GM19025 (cell line): ENCODE measurements around the gene DNAAF8.
"Not testable (repeated sequence)": the region's sequence is repeated elsewhere in the genome, so short reads cannot be mapped to it uniquely, and the experiment has no call there.

Experiments used
- ATAC-seq: cut with Tn5 transposase; IDR thresholded peaks from one replicate; pipeline ENCODE4 v1.9.1; 2021; ENCODE audit warnings: mild to moderate bottlenecking, low read depth, moderate library complexity; ENCODE audit not compliant: unreplicated experiment

The DNAAF8 gene

GRCh38 chr16:4714996-4715395 is 19.3 kb upstream of the DNAAF8 start:
- no peak for ATAC-seq

- ATAC-seq, result no peak
These were observed 15.9 kb upstream of the DNAAF8 start for GRCh38 chr16:4718466-4718865.

GRCh38 chr16:4723071-4723767 is 11.1 kb upstream of the DNAAF8 start:
- no peak for ATAC-seq

- ATAC-seq, result no peak
These were observed 9.6 kb upstream of the DNAAF8 start for GRCh38 chr16:4724661-4725270.

GRCh38 chr16:4726616-4727015 is 7.7 kb upstream of the DNAAF8 start:
- ATAC-seq, result no peak

GRCh38 chr16:4728676-4729075 is 5.7 kb upstream of the DNAAF8 start:
- no peak for ATAC-seq

GRCh38 chr16:4729876-4730275 is 4.5 kb upstream of the DNAAF8 start:
- no peak for ATAC-seq

GRCh38 chr16:4733211-4733742 is 1.1 kb upstream of the DNAAF8 start:
- ATAC-seq, result no peak

- no peak for ATAC-seq
These were observed 632 bp upstream of the DNAAF8 start for GRCh38 chr16:4733747-4734062.

- peak; percentile 38 for ATAC-seq
These were observed 596 bp downstream of the DNAAF8 start for GRCh38 chr16:4734730-4735535.

- ATAC-seq, result no peak
These were observed 2.2 kb downstream of the DNAAF8 start for GRCh38 chr16:4736546-4736945.

- no peak for ATAC-seq
These were observed 3.2 kb downstream of the DNAAF8 start for GRCh38 chr16:4737545-4737944.

- not testable (repeated sequence) for ATAC-seq
These were observed 4.0 kb downstream of the DNAAF8 start for GRCh38 chr16:4738370-4738769.

GRCh38 chr16:4743226-4743878 is 9.0 kb downstream of the DNAAF8 start:
- no peak for ATAC-seq

GRCh38 chr16:4744555-4745273 is 10.4 kb downstream of the DNAAF8 start:
- no peak for ATAC-seq

- ATAC-seq, result no peak
These were observed 10.9 kb downstream of the DNAAF8 start for GRCh38 chr16:4745274-4745569.

- no peak for ATAC-seq
These were observed 11.9 kb downstream of the DNAAF8 start for GRCh38 chr16:4746215-4746614.

GRCh38 chr16:4746991-4747574 is 12.7 kb downstream of the DNAAF8 start:
- ATAC-seq, result no peak

- ATAC-seq, result no peak
These were observed 13.8 kb downstream of the DNAAF8 start for GRCh38 chr16:4747906-4748681.
